ENCODE measurements around the gene ZNF385B.

Gene ZNF385B

DNA sequence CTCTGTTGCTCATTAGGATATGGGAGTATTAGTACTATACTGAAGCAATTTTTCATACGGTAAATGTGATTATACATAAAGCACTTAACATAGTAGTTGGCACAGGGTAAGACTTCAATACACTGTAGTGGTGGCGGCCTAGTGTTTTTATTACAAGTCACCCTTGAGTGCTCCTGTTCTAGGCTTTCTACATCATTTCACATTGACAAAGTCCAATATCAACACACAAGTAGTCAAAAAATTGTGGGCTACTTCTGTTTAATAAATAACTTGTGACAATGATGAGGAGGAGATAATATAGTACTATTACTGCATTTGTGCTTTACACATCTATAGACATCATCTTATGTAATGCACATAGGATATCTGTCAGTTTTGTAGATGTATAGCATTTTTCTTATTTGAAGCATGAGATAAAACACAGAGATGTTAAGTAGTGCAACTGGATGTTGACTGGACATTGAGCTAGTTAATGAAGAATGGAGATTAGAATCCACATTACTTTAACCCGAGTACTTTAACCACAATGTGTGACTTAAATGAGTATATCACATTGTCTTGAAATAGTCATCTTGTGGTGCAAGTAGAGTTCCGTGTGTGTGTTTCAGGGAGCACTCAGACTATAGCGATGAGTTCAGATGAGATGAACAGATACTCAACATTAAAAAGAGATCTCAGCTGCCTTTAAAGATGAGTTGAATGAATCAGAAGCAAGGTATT, 134.8 kb downstream of the ZNF385B start:
- DNase-seq (ENCODE audit: extremely low read depth, low read depth): no peak
- TF ChIP-seq CTCF (IDR thresholded peaks at IDR 0.05; ENCODE audit: low read depth, low read length): no peak

GRCh38 chr2:179724403-179724802, 137.0 kb downstream of the ZNF385B start:
- no peak for DNase-seq (ENCODE audit: extremely low read depth, low read depth)
- no peak for TF ChIP-seq CTCF (IDR thresholded peaks at IDR 0.05; ENCODE audit: low read depth, low read length)

DNA sequence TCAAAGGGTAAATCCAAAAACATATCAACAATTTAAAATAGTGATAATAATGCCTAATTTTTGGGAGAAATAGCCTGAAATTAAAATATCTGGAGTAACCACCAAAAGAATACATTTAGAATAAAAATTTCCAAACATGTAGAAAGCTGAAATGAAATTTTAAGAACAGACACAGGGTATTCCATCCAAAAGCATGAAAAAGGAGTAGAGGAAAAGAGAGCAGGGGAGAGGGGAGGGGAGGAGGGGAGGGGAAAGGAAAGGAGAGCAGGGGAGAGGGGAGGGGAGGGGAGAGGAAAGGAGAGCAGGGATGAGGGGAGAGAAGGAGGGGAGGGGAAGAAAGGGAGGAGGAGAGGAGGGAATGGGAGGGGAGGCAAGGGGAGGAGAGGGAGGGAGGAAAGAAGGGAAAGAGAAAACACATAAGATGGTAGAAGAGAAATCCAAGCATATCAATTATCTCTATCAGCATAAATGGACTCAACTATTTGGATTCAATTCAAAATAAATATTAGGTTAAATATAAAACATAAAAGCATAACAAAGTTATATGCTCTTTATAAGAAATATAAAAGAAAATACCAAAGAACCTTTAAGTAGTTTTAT, 141.1 kb downstream of the ZNF385B start:
- no peak for TF ChIP-seq CTCF (IDR thresholded peaks at IDR 0.05; ENCODE audit: low read depth, low read length)
- DNase-seq (ENCODE audit: extremely low read depth, low read depth): no peak

- no peak for TF ChIP-seq CTCF (IDR thresholded peaks at IDR 0.05; ENCODE audit: low read depth, low read length)
- DNase-seq (ENCODE audit: extremely low read depth, low read depth): no peak
Observed at GRCh38 chr2:179715871-179716270, 145.5 kb downstream of the ZNF385B start.

DNA sequence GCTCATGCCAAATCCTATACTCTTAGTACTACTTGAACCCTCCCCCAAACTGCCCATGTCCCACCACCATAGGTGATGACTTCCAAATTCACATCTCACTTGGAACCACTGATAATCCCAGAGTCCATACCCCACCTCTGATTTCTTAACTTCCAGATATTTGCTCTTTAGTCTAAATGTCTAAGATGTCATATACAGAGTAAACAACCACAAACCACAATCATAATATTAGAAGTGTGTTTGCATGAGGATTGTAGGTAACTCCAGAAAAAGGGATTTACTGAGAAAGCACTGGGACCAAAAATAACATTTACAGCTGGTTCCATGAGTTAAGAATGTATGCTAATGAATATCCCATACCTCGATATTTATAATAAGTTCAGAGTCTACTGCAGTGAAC, 146.2 kb downstream of the ZNF385B start:
- TF ChIP-seq CTCF (IDR thresholded peaks at IDR 0.05; ENCODE audit: low read depth, low read length): no peak
- DNase-seq (ENCODE audit: extremely low read depth, low read depth): no peak

DNA sequence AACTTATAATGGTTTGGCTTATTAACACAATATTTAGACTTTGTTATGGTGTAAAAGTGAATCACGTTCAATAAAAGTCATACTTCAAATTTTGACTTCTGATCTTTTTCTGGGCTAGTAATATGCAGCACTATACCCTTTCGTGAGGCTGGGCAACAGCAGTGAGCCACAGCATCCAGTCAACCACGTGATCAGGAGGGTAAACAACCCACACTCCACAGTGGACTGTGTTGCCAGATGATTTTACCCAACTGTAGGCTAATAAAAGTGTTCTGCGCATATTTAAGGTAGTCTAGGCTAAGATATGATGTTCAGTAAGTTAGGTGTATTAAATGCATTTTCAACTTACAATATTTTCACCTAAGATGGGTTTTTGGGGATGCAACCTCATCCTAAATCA, 148.6 kb downstream of the ZNF385B start:
- no peak for DNase-seq (ENCODE audit: extremely low read depth, low read depth)
- no peak for TF ChIP-seq CTCF (IDR thresholded peaks at IDR 0.05; ENCODE audit: low read depth, low read length)

DNA sequence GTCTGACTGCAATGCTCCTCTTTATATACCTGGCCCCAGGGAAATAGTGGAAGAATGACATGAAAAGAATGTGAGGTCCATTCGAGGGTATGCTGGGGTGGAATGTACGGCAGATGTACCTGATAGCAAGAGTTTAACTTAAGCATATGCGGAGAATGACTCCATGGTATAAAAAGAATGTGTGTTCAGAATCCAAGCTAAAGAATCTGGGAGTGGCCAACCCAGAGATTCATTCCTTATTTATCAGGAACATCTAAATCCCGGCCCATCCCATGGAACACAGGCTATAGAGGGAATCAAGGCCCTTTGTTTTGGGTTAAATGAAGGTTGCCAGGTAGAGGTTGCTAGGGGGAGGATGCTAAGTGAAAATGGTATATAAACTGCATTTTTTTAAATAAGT, 150.0 kb downstream of the ZNF385B start:
- DNase-seq (ENCODE audit: extremely low read depth, low read depth): no peak
- TF ChIP-seq CTCF (IDR thresholded peaks at IDR 0.05; ENCODE audit: low read depth, low read length): no peak
